ENCODE results near the gene UBE2E2.

The UBE2E2 gene

GRCh38 chr3:23481616-23482278, 278.6 kb downstream of the UBE2E2 start:
- TF ChIP-seq NFIC (IDR thresholded peaks at IDR 0.05) (no peak), EGR1 (IDR thresholded peaks at IDR 0.05) (no peak)
- TF ChIP-seq, protein P1, sequence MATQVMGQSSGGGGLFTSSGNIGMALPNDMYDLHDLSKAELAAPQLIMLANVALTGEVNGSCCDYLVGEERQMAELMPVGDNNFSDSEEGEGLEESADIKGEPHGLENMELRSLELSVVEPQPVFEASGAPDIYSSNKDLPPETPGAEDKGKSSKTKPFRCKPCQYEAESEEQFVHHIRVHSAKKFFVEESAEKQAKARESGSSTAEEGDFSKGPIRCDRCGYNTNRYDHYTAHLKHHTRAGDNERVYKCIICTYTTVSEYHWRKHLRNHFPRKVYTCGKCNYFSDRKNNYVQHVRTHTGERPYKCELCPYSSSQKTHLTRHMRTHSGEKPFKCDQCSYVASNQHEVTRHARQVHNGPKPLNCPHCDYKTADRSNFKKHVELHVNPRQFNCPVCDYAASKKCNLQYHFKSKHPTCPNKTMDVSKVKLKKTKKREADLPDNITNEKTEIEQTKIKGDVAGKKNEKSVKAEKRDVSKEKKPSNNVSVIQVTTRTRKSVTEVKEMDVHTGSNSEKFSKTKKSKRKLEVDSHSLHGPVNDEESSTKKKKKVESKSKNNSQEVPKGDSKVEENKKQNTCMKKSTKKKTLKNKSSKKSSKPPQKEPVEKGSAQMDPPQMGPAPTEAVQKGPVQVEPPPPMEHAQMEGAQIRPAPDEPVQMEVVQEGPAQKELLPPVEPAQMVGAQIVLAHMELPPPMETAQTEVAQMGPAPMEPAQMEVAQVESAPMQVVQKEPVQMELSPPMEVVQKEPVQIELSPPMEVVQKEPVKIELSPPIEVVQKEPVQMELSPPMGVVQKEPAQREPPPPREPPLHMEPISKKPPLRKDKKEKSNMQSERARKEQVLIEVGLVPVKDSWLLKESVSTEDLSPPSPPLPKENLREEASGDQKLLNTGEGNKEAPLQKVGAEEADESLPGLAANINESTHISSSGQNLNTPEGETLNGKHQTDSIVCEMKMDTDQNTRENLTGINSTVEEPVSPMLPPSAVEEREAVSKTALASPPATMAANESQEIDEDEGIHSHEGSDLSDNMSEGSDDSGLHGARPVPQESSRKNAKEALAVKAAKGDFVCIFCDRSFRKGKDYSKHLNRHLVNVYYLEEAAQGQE (IDR thresholded peaks at IDR 0.05; ENCODE audit: low read depth) = no peak

DNA sequence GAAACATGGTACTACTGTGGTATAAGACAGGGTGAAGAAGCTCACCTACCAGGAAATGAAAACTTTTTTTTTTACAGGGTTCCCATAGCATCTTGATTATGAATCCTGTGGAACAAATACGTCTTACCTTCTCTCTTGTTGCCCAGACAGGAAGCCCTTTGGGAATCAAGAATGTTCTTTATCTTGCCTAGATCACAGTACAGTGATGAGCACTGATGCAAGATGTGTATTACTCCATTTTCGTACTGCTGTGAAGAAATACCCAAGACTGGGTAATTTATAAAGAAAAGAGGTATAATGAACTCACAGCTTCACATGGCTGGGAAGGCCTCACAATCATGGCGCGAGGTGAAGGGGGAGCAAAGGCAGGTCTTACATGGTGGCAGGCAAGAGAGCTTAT, 281.3 kb downstream of the UBE2E2 start:
- TF ChIP-seq RAD21 (IDR thresholded peaks at IDR 0.05; ENCODE audit: low read depth) (no peak), CREB1 (IDR thresholded peaks at IDR 0.05; ENCODE audit: low read depth) (no peak), ZBTB7A (IDR thresholded peaks at IDR 0.05; ENCODE audit: low read depth) (no peak), TAF1 (IDR thresholded peaks at IDR 0.05; ENCODE audit: low read depth) (no peak), CEBPB (IDR thresholded peaks at IDR 0.05) (no peak), EGR1 (IDR thresholded peaks at IDR 0.05) (no peak), YY1 (IDR thresholded peaks at IDR 0.05; ENCODE audit: low read depth) (no peak), USF1 (IDR thresholded peaks at IDR 0.05) (no peak), NFIC (IDR thresholded peaks at IDR 0.05) (no peak), FOXM1 (IDR thresholded peaks at IDR 0.05; ENCODE audit: borderline replicate concordance, low read depth) (no peak), MAX (IDR thresholded peaks at IDR 0.05) (no peak), TCF12 (IDR thresholded peaks at IDR 0.05; ENCODE audit: low read depth) (no peak), TEAD4 (IDR thresholded peaks at IDR 0.05) (no peak)
- TF ChIP-seq, protein P1 (IDR thresholded peaks at IDR 0.05; ENCODE audit: low read depth) = no peak

- no peak for TF ChIP-seq YY1 (IDR thresholded peaks at IDR 0.05; ENCODE audit: low read depth)
Observed at GRCh38 chr3:23485922-23486321, 282.8 kb downstream of the UBE2E2 start.

GRCh38 chr3:23487015-23487414, 283.9 kb downstream of the UBE2E2 start:
- TF ChIP-seq YY1 (IDR thresholded peaks at IDR 0.05; ENCODE audit: low read depth) = no peak
- no peak for TF ChIP-seq ZBTB7A (IDR thresholded peaks at IDR 0.05; ENCODE audit: low read depth)
- no peak for TF ChIP-seq NFIC (IDR thresholded peaks at IDR 0.05)
- no peak for TF ChIP-seq EGR1 (IDR thresholded peaks at IDR 0.05)

- TF ChIP-seq RAD21 (IDR thresholded peaks at IDR 0.05; ENCODE audit: low read depth) (no peak), NFIC (IDR thresholded peaks at IDR 0.05) (no peak), EP300 (IDR thresholded peaks at IDR 0.05; ENCODE audit: borderline replicate concordance) (no peak), ZBTB7A (IDR thresholded peaks at IDR 0.05; ENCODE audit: low read depth) (no peak), TEAD4 (IDR thresholded peaks at IDR 0.05) (no peak), TCF12 (IDR thresholded peaks at IDR 0.05; ENCODE audit: low read depth) (no peak), CEBPB (IDR thresholded peaks at IDR 0.05) (no peak), FOXM1 (IDR thresholded peaks at IDR 0.05; ENCODE audit: borderline replicate concordance, low read depth) (no peak), TAF1 (IDR thresholded peaks at IDR 0.05; ENCODE audit: low read depth) (no peak), CREB1 (IDR thresholded peaks at IDR 0.05; ENCODE audit: low read depth) (no peak), USF1 (IDR thresholded peaks at IDR 0.05) (no peak), MAX (IDR thresholded peaks at IDR 0.05) (no peak), EGR1 (IDR thresholded peaks at IDR 0.05) (no peak)
- TF ChIP-seq, protein P1 (IDR thresholded peaks at IDR 0.05; ENCODE audit: low read depth) = no peak
Observed at GRCh38 chr3:23488618-23489017, 285.5 kb downstream of the UBE2E2 start.

Data from Ishikawa (cell line).